GM18499 (cell line): Measurements from ENCODE around the gene ADGRG6.

Experiments used
- ATAC-seq: cut with Tn5 transposase; IDR thresholded peaks from one replicate; pipeline ENCODE4 v1.9.1; 2021; ENCODE audit warnings: moderate number of reproducible peaks; ENCODE audit not compliant: insufficient read depth, unreplicated experiment

The ADGRG6 gene

GRCh38 chr6:142469220-142469619 is 167.4 kb downstream of the ADGRG6 start:
- ATAC-seq: no peak

- ATAC-seq: no peak
Observed at GRCh38 chr6:142470421-142470820, 168.6 kb downstream of the ADGRG6 start.

DNA sequence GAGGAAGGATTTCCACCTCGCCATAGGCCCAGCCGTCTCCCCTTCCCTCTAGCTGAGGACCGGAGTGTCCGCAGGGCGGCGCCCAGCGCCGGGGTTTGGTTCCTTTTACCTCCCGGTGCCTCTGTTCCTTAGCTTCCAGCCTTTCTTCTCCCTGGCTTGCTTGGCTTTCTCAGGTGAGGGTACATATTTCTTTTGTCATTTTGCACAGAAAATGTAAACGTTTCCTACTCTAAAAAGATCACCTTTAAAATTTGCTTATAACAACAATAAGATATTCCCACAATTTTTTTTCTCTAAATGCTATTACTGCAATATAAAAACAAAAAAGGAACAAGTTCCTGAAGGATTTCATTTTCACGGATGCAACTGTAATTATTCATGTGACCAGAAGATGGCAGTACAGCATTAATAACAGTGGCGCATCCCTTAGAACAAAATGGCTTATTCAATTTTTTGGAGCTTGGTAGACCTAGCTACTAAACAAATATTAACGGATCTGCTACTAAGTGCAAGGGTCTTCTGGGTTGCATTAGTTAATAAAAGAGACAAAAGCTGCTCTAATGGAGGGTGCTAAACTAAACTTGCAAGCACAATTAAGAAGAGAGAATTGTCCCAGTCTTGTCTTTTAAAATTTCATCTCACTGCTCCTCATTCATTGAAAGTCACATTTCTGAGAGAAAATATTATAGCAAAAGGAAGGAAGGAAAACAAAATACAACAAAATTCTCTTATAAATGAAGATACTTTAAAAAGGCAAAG is 172.9 kb downstream of the ADGRG6 start:
- ATAC-seq: no peak

GRCh38 chr6:142476452-142476851 is 174.6 kb downstream of the ADGRG6 start:
- ATAC-seq: no peak

DNA sequence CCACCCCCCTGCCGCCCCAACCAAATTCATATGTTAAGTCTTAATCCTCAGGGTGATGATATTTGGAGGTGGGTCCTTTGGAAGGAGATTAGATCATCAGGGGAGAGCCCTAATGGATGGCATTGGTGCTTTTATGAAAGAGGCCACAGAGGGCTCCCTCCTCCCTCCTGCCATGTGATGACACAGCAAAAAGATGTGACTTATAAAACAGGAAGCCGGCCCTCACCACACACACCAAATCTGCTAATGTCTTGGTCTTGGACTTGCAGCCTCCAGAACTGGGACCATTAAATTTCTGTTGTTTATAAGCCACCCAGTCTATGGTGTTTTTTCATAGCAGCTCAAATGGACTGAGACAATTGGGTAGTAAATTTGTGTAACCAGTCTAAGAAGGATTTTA is 176.3 kb downstream of the ADGRG6 start:
- no peak for ATAC-seq

DNA sequence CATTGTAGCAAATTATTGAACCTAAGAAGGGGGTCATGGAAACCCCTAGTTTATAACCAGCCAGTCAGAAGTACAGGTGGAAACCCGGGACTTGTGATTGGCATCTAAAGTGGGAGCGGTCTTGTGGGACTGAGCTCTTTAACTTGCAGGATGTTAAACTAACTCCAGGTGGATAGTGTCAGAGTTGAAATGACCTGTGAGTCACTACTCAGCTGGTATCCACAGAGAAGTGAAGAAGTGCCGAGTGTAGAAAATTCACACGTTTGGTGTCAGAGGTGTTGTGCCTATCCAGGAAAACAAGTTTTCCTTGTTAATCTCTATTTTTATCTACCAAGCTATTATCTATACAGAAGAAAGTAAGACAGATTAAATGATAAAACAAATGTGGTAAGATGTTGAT is 179.7 kb downstream of the ADGRG6 start:
- no peak for ATAC-seq

GRCh38 chr6:142482249-142482648 is 180.4 kb downstream of the ADGRG6 start:
- no peak for ATAC-seq

- ATAC-seq: no peak
Observed at GRCh38 chr6:142482974-142483373, 181.2 kb downstream of the ADGRG6 start.

DNA sequence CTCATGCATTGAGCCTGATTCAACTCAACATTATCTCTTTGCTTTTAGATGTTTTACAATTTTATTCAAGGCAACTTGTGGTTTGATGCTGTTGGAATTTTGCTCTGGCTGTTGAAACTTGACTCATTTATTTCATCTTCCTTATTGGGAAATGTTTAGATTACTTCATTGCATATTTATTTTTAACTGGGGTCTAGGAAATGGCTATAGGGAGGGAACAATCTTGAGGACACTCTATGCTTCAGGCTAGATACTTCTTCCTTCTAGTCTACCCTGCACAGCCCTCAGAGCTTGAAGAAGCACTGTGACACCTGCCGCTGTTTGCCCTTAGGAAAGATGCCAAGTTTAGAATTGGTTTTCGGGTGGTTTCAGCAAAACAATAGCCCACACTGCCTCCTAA is 183.4 kb downstream of the ADGRG6 start:
- ATAC-seq: no peak

GRCh38 chr6:142489722-142490610 is 188.2 kb downstream of the ADGRG6 start:
- no peak for ATAC-seq
